OCI-LY7 (cell line): ENCODE measurements around the gene RANBP17. TPM values are rescaled to one million over a fixed set of nuclear protein-coding genes. Genes with fewer than 3 reads are reported as not detected.

Experiments used
- BruUV-seq: library from RNA; stranded (reverse); fragments of 400-500 nt; replicated peaks from 2 replicates; lab custom pipeline; 2021; lab: Mats Ljungman, UMichigan
- CTCF ChIA-PET: fragments of 300-600 bp; sonication (Branson Sonifier 250); formaldehyde crosslinking; loops from one replicate; lab custom pipeline; 2022; ENCODE audit warnings: antibody characterized with exemption; ENCODE audit not compliant: unreplicated experiment; lab: Charles Lee
- POLR2A ChIA-PET: fragments of 300-600 bp; sonication (Branson Sonifier 250); formaldehyde crosslinking; loops from one replicate; lab custom pipeline; 2022; ENCODE audit warnings: antibody characterized with exemption; lab: Charles Lee
- DNase-seq: peaks from one replicate; pipeline ENCODE4 v3.0.0-alpha.2; 2015; ENCODE audit warnings: low spot score
- H2AFZ ChIP-seq: fragments of 200-600 bp; sonication (generic), shearing (Covaris generic); 2 replicates; pipeline ENCODE4 v1.6.1; 2014; ENCODE audit warnings: mild to moderate bottlenecking, antibody characterized with exemption, low read length, moderate library complexity
- H3K27ac ChIP-seq: fragments of 200-600 bp; sonication (generic); 2 replicates; pipeline ENCODE4 v1.5.1; 2014; ENCODE audit warnings: mixed run types, low read depth, mild to moderate bottlenecking, moderate library complexity, low read length, inconsistent platforms; ENCODE audit not compliant: poor library complexity, severe bottlenecking
- H3K36me3 ChIP-seq: fragments of 200-600 bp; sonication (generic); 2 replicates; pipeline ENCODE4 v1.6.1; 2014; ENCODE audit warnings: mild to moderate bottlenecking, antibody characterized with exemption, low read length, moderate library complexity, mixed read lengths; ENCODE audit not compliant: insufficient read depth
- H3K4me1 ChIP-seq: fragments of 200-600 bp; sonication (generic); 2 replicates; pipeline ENCODE4 v1.5.1; 2014; ENCODE audit warnings: mild to moderate bottlenecking, low read length; ENCODE audit not compliant: insufficient read depth, poor library complexity, severe bottlenecking
- H3K4me2 ChIP-seq: fragments of 200-600 bp; sonication (generic); 2 replicates; pipeline ENCODE4 v1.6.1; 2014; ENCODE audit warnings: mild to moderate bottlenecking, low read length
- H3K4me3 ChIP-seq: fragments of 200-600 bp; sonication (generic); 2 replicates; pipeline ENCODE4 v1.5.1; 2014; ENCODE audit warnings: mild to moderate bottlenecking, low read depth, low read length; ENCODE audit not compliant: poor library complexity, severe bottlenecking
- H3K79me2 ChIP-seq: fragments of 200-600 bp; sonication (generic); 2 replicates; pipeline ENCODE4 v1.6.1; 2016; ENCODE audit warnings: low read depth, mild to moderate bottlenecking, low read length, moderate library complexity, mixed read lengths; ENCODE audit not compliant: insufficient read depth
- H3K9me2 ChIP-seq: fragments of 200-600 bp; sonication (generic); 2 replicates; pipeline ENCODE4 v1.6.1; 2016; ENCODE audit warnings: mild to moderate bottlenecking, low read length, mixed read lengths; ENCODE audit not compliant: insufficient read depth
- H3K9me3 ChIP-seq: fragments of 200-600 bp; sonication (generic); 2 replicates; pipeline ENCODE4 v1.6.1; 2014; ENCODE audit warnings: mild to moderate bottlenecking, mixed run types, low read length, mixed read lengths
- H4K20me1 ChIP-seq: fragments of 200-600 bp; sonication (generic); 2 replicates; pipeline ENCODE4 v1.6.1; 2014; ENCODE audit warnings: mild to moderate bottlenecking, antibody characterized with exemption, low read length, moderate library complexity, mixed read lengths; ENCODE audit not compliant: insufficient read depth
- CTCF ChIP-seq: fragments of 200-600 bp; sonication (generic); conservative IDR thresholded peaks from 2 replicates; pipeline ENCODE4 v1.5.1; 2014; ENCODE audit warnings: mild to moderate bottlenecking, antibody characterized with exemption, low read length, moderate library complexity, mixed read lengths
- EZH2phosphoT487 ChIP-seq: fragments of 200-600 bp; sonication (generic); IDR thresholded peaks from 2 replicates; pipeline ENCODE4 v1.6.1; 2018; ENCODE audit warnings: low read depth, borderline replicate concordance, mild to moderate bottlenecking, mixed run types, antibody characterized with exemption, low read length, moderate library complexity, mixed read lengths
- intact Hi-C: fragments of 100-400 bp; cut with micrococcal nuclease; formaldehyde crosslinking; loops from one replicate; pipeline ENCODE4 v1.10.0; 2022; ENCODE audit not compliant: unreplicated experiment
- total RNA-seq, 2 experiments: library from RNA; depleted of rRNA in 1 of 2; stranded (reverse); fragments of >200 nt in 1 of 2; shearing (Covaris generic) in 1 of 2; gene quantifications; 2 replicates each; pipeline ENCODE4 v1.2.3, GENCODE V29; 2014 to 2022

RANBP17 gene
- total RNA-seq, 2 experiments from 2014 or later, result not detected

- Histone ChIP-seq H3K79me2 (no peaks in the 10 kb centered on the region), H3K27ac (no peak overlapping the region), H3K4me2 (no peak overlapping the region), H3K36me3 (no peaks in the 10 kb centered on the region), H3K4me3 (no peak overlapping the region), H3K9me2 (no peaks in the 10 kb centered on the region), H3K9me3 (no peaks in the 10 kb centered on the region), H4K20me1 (no peaks in the 10 kb centered on the region), H2AFZ (no peak overlapping the region), H3K4me1 (no peaks in the 10 kb centered on the region)
- intact Hi-C loops, result no loop called here
- no peak for TF ChIP-seq EZH2phosphoT487
- TF ChIP-seq CTCF, result no peak
- BruUV-seq, result no TSS peak
- ChIA-PET POLR2A (no interaction called here), CTCF (no interaction called here)
- no peak for DNase-seq
Observed at GRCh38 chr5:171122372-171122771, 260.6 kb downstream of the RANBP17 start.

GRCh38 chr5:171123417-171123816, 261.6 kb downstream of the RANBP17 start:
- ChIA-PET CTCF (no interaction called here), POLR2A (no interaction called here)
- H3K9me3 ChIP-seq, result no peaks in the 10 kb centered on the region
- H3K4me1 ChIP-seq, result no peaks in the 10 kb centered on the region
- intact Hi-C loops, result no loop called here
- H3K4me2 ChIP-seq, result no peak overlapping the region
- no peak overlapping the region for H3K4me3 ChIP-seq
- no peaks in the 10 kb centered on the region for H3K79me2 ChIP-seq
- no peak overlapping the region for H3K27ac ChIP-seq
- no peaks in the 10 kb centered on the region for H3K9me2 ChIP-seq
- no TSS peak for BruUV-seq
- DNase-seq, result no peak
- no peak overlapping the region for H2AFZ ChIP-seq
- no peaks in the 10 kb centered on the region for H4K20me1 ChIP-seq
- no peaks in the 10 kb centered on the region for H3K36me3 ChIP-seq
- TF ChIP-seq CTCF (no peak), EZH2phosphoT487 (no peak)

GRCh38 chr5:171127314-171127713, 265.5 kb downstream of the RANBP17 start:
- Histone ChIP-seq H3K4me2 (no peak overlapping the region), H3K9me2 (no peaks in the 10 kb centered on the region), H3K9me3 (no peaks in the 10 kb centered on the region), H3K4me1 (no peaks in the 10 kb centered on the region), H4K20me1 (no peaks in the 10 kb centered on the region), H3K79me2 (no peaks in the 10 kb centered on the region), H3K4me3 (no peak overlapping the region), H3K27ac (no peak overlapping the region), H2AFZ (no peak overlapping the region), H3K36me3 (no peaks in the 10 kb centered on the region)
- no peak for TF ChIP-seq CTCF
- no peak for TF ChIP-seq EZH2phosphoT487
- BruUV-seq, result no TSS peak
- ChIA-PET POLR2A (no interaction called here), CTCF (no interaction called here)
- DNase-seq, result no peak
- intact Hi-C loops, result no loop called here
